ENCODE measurements around the gene EPB41L4A. TPM values are rescaled to one million over a fixed set of nuclear protein-coding genes. Genes with fewer than 3 reads are reported as not detected.

The EPB41L4A gene
- total RNA-seq, 6 donors from 2014 or later: 15.9 to 45.1 (median 28.1) TPM

GRCh38 chr5:112384523-112384922, 34.6 kb downstream of the EPB41L4A start:
- TF ChIP-seq POLR2AphosphoS5 (IDR thresholded peaks at IDR 0.05) (no peak), POLR2A (IDR thresholded peaks at IDR 0.05) (no peak), EP300 (IDR thresholded peaks at IDR 0.05) (no peak), CTCF (IDR thresholded peaks at IDR 0.05) (no peak)
- H3K9me3 ChIP-seq: no peaks in the 10 kb centered on the region
- no peak overlapping the region for H3K4me3 ChIP-seq
- DNase-seq (no peak), ATAC-seq (ENCODE audit: low FRiP score in 2 of 2) (no peak)
- no peaks in the 10 kb centered on the region for H3K36me3 ChIP-seq
- H3K27me3 ChIP-seq: no peaks in the 10 kb centered on the region
- WGBS, 2 donors: 77 to 78% methylated on average over 3 of the region's 3 CpGs
- H3K4me1 ChIP-seq: no peaks in the 10 kb centered on the region
- no peak overlapping the region for H3K27ac ChIP-seq

- no peak for DNase-seq
- H3K4me1 ChIP-seq: no peaks in the 10 kb centered on the region
Measured at GRCh38 chr5:112382886-112383285, 36.2 kb downstream of the EPB41L4A start.

GRCh38 chr5:112381521-112381920, 37.6 kb downstream of the EPB41L4A start:
- 76 to 91% methylated on average over 3 of the region's 3 CpGs for WGBS, 2 donors

More at GRCh38 chr5:112382886-112383285, 36.2 kb downstream of the EPB41L4A start:
- Histone ChIP-seq H3K4me3 (no peak overlapping the region), H3K27ac (no peak overlapping the region), H3K36me3 (no peaks in the 10 kb centered on the region), H3K9me3 (no peaks in the 10 kb centered on the region), H3K27me3 (no peaks in the 10 kb centered on the region)
- TF ChIP-seq POLR2A (IDR thresholded peaks at IDR 0.05): no peak
- no peak for TF ChIP-seq CTCF (IDR thresholded peaks at IDR 0.05)
- no peak for TF ChIP-seq POLR2AphosphoS5 (IDR thresholded peaks at IDR 0.05)
- no peak for TF ChIP-seq EP300 (IDR thresholded peaks at IDR 0.05)
- 74 to 83% methylated on average over 2 of the region's 2 CpGs for WGBS, 2 donors
- no peak for ATAC-seq (ENCODE audit: low FRiP score in 2 of 2)

GRCh38 chr5:112379542-112380325, 39.3 kb downstream of the EPB41L4A start:
- no peaks in the 10 kb centered on the region for H3K27me3 ChIP-seq
- no peaks in the 10 kb centered on the region for H3K36me3 ChIP-seq
- DNase-seq: no peak
- no peak for ATAC-seq (ENCODE audit: low FRiP score in 2 of 2)
- H3K4me3 ChIP-seq: no peak overlapping the region
- no peak for TF ChIP-seq POLR2A (IDR thresholded peaks at IDR 0.05)
- no peak for TF ChIP-seq POLR2AphosphoS5 (IDR thresholded peaks at IDR 0.05)
- no peak for TF ChIP-seq CTCF (IDR thresholded peaks at IDR 0.05)
- no peak for TF ChIP-seq EP300 (IDR thresholded peaks at IDR 0.05)
- no peak overlapping the region for H3K27ac ChIP-seq
- H3K4me1 ChIP-seq: no peaks in the 10 kb centered on the region
- H3K9me3 ChIP-seq: no peaks in the 10 kb centered on the region
- WGBS, 2 donors: 82 to 83% methylated on average over 5 of the region's 5 CpGs

More at GRCh38 chr5:112381521-112381920, 37.6 kb downstream of the EPB41L4A start:
- no peaks in the 10 kb centered on the region for H3K4me1 ChIP-seq
- H3K36me3 ChIP-seq: no peaks in the 10 kb centered on the region
- ATAC-seq (ENCODE audit: low FRiP score in 2 of 2): no peak
- no peak for TF ChIP-seq CTCF (IDR thresholded peaks at IDR 0.05)
- no peak for TF ChIP-seq EP300 (IDR thresholded peaks at IDR 0.05)
- no peak for TF ChIP-seq POLR2A (IDR thresholded peaks at IDR 0.05)
- TF ChIP-seq POLR2AphosphoS5 (IDR thresholded peaks at IDR 0.05): no peak
- H3K27ac ChIP-seq: no peak overlapping the region
- H3K4me3 ChIP-seq: no peak overlapping the region
- no peaks in the 10 kb centered on the region for H3K9me3 ChIP-seq
- DNase-seq: no peak
- H3K27me3 ChIP-seq: no peaks in the 10 kb centered on the region

- no peaks in the 10 kb centered on the region for H3K27me3 ChIP-seq
- no peaks in the 10 kb centered on the region for H3K36me3 ChIP-seq
- whole genome bisulfite sequencing, 2 donors: 73% methylated on average over 4 of the region's 4 CpGs
- H3K4me1 ChIP-seq: no peaks in the 10 kb centered on the region
- no peak for ATAC-seq (ENCODE audit: low FRiP score in 2 of 2)
- H3K27ac ChIP-seq: no peak overlapping the region
- no peak overlapping the region for H3K4me3 ChIP-seq
- TF ChIP-seq POLR2AphosphoS5 (IDR thresholded peaks at IDR 0.05) (no peak), POLR2A (IDR thresholded peaks at IDR 0.05) (no peak), EP300 (IDR thresholded peaks at IDR 0.05) (no peak), CTCF (IDR thresholded peaks at IDR 0.05) (no peak)
- DNase-seq: no peak
- H3K9me3 ChIP-seq: no peaks in the 10 kb centered on the region
Measured at GRCh38 chr5:112374818-112375217, 44.3 kb downstream of the EPB41L4A start.
